ENCODE measurements around the gene ORC4. TPM values are rescaled to one million over a fixed set of nuclear protein-coding genes. Genes with fewer than 3 reads are reported as not detected.
"Not testable (repeated sequence)": the region's sequence is repeated elsewhere in the genome, so short reads cannot be mapped to it uniquely, and the experiment has no call there.

ORC4 gene
- total RNA-seq, 1 experiment from 2014 or later, result 72.9 TPM

- Mint-ChIP-seq H3K36me3 (ENCODE audit: insufficient read depth in 1 of 3, low read depth in 3 of 3) (peaks cover 25 to 37% (median 34%) of the 10 kb centered on the region in 3 experiments), H3K4me1 (peaks cover 28 to 29% of the 10 kb centered on the region in 2 experiments), H3K9me3 (peaks cover 14 to 15% of the 10 kb centered on the region in 2 experiments), H3K4me3 (no peak overlapping the region), H3K27ac (no peak overlapping the region), H3K27me3 (ENCODE audit: low read depth) (no peaks in the 10 kb centered on the region)
- Histone ChIP-seq H2BK120ac (ENCODE audit: low read depth, low read length, poor library complexity, severe bottlenecking) (no peak overlapping the region), H3T11ph (ENCODE audit: low read length) (no peak overlapping the region), H3K27ac (ENCODE audit: insufficient read length, low read depth, low read length) (no peak overlapping the region), H2AK5ac (ENCODE audit: insufficient read length, low read length) (no peak overlapping the region), H3K9ac (ENCODE audit: extremely low read depth, insufficient read length, low read length) (no peak overlapping the region), H3K27me3 (ENCODE audit: insufficient read depth, low read length) (no peaks in the 10 kb centered on the region), H4K20me1 (ENCODE audit: control insufficient read depth, insufficient read depth, insufficient read length) (no peaks in the 10 kb centered on the region), H4K8ac (replicated peaks; ENCODE audit: insufficient read length, low read depth, low read length) (no peak overlapping the region), H2BK5ac (ENCODE audit: insufficient read length, low read length) (no peak overlapping the region), H2AFZ (ENCODE audit: low read length) (no peak overlapping the region), H3K4ac (ENCODE audit: low read depth, low read length) (no peak overlapping the region), H3K23me2 (ENCODE audit: insufficient read length, low read depth, low read length, poor library complexity, severe bottlenecking) (no peaks in the 10 kb centered on the region), H3K23ac (ENCODE audit: insufficient read length, low read depth, low read length) (no peak overlapping the region), H4K5ac (ENCODE audit: insufficient read length, low read depth, low read length) (no peak overlapping the region), H4K91ac (ENCODE audit: insufficient read length, low read depth, low read length) (no peak overlapping the region), H3K79me1 (ENCODE audit: insufficient read depth, low read depth, low read length, poor library complexity, severe bottlenecking) (peaks cover 3% of the 10 kb centered on the region), H3K18ac (ENCODE audit: insufficient read length, low read depth, low read length) (no peak overlapping the region), H2BK15ac (ENCODE audit: low read depth, low read length) (no peak overlapping the region), H2BK12ac (ENCODE audit: insufficient read length, low read depth, low read length) (no peak overlapping the region), H2BK20ac (ENCODE audit: low read depth, low read length, poor library complexity, severe bottlenecking) (no peak overlapping the region), H3K9me3 (ENCODE audit: control insufficient read depth, low read depth, low read length) (no peaks in the 10 kb centered on the region), H3K14ac (ENCODE audit: insufficient read depth, low read length) (no peak overlapping the region), H3K56ac (ENCODE audit: insufficient read length, low read depth, low read length) (no peak overlapping the region), H3K4me1 (ENCODE audit: insufficient read depth, low read length) (peaks cover 2% of the 10 kb centered on the region; the same call in 1 of the 2 replicates), H3K79me2 (ENCODE audit: insufficient read depth, low read length) (peaks cover 25% of the 10 kb centered on the region; the same call in 1 of the 2 replicates), H3K4me2 (ENCODE audit: insufficient read depth, insufficient read length, low read length) (no peak overlapping the region)
- no peak for DNase-seq
- TF ChIP-seq CTCF (conservative IDR thresholded peaks at IDR 0.05), result no peak
These were observed 23.7 kb downstream of the ORC4 start for GRCh38 chr2:147996828-147997227.

GRCh38 chr2:147994965-147995364 is 25.6 kb downstream of the ORC4 start:
- not testable (repeated sequence) for H3K27me3 ChIP-seq (ENCODE audit: insufficient read depth, low read length); H4K20me1 ChIP-seq (ENCODE audit: control insufficient read depth, insufficient read depth, insufficient read length); H2AK5ac ChIP-seq (ENCODE audit: insufficient read length, low read length); H3K18ac ChIP-seq (ENCODE audit: insufficient read length, low read depth, low read length); H3K4ac ChIP-seq (ENCODE audit: low read depth, low read length); H3K27ac ChIP-seq (ENCODE audit: insufficient read length, low read depth, low read length); H3K4me3 Mint-ChIP-seq; H3K4me1 ChIP-seq (ENCODE audit: insufficient read depth, low read length); H3K9ac ChIP-seq (ENCODE audit: extremely low read depth, insufficient read length, low read length); H2AFZ ChIP-seq (ENCODE audit: low read length); H3K23me2 ChIP-seq (ENCODE audit: insufficient read length, low read depth, low read length, poor library complexity, severe bottlenecking); H2BK5ac ChIP-seq (ENCODE audit: insufficient read length, low read length); H4K8ac ChIP-seq (replicated peaks; ENCODE audit: insufficient read length, low read depth, low read length); H3K56ac ChIP-seq (ENCODE audit: insufficient read length, low read depth, low read length); H3K14ac ChIP-seq (ENCODE audit: insufficient read depth, low read length); DNase-seq; H3T11ph ChIP-seq (ENCODE audit: low read length); H2BK15ac ChIP-seq (ENCODE audit: low read depth, low read length); H3K27me3 Mint-ChIP-seq (ENCODE audit: low read depth); H2BK120ac ChIP-seq (ENCODE audit: low read depth, low read length, poor library complexity, severe bottlenecking); H3K79me1 ChIP-seq (ENCODE audit: insufficient read depth, low read depth, low read length, poor library complexity, severe bottlenecking); H4K5ac ChIP-seq (ENCODE audit: insufficient read length, low read depth, low read length); H4K91ac ChIP-seq (ENCODE audit: insufficient read length, low read depth, low read length); H3K9me3 ChIP-seq (ENCODE audit: control insufficient read depth, low read depth, low read length); H2BK20ac ChIP-seq (ENCODE audit: low read depth, low read length, poor library complexity, severe bottlenecking); H3K4me2 ChIP-seq (ENCODE audit: insufficient read depth, insufficient read length, low read length); H3K27ac Mint-ChIP-seq; H2BK12ac ChIP-seq (ENCODE audit: insufficient read length, low read depth, low read length); H3K23ac ChIP-seq (ENCODE audit: insufficient read length, low read depth, low read length)
- H3K9me3 Mint-ChIP-seq, result peaks cover 14 to 15% of the 10 kb centered on the region in 2 experiments
- peaks cover 21% of the 10 kb centered on the region; the same call in 1 of the 2 replicates for H3K79me2 ChIP-seq (ENCODE audit: insufficient read depth, low read length)
- H3K4me1 Mint-ChIP-seq, result peaks cover 16 to 17% of the 10 kb centered on the region in 2 experiments
- H3K36me3 Mint-ChIP-seq (ENCODE audit: insufficient read depth in 1 of 3, low read depth in 3 of 3), result peaks cover 25 to 34% (median 33%) of the 10 kb centered on the region in 3 experiments
- no CpG with 5 or more reads among the region's 7 CpGs for WGBS (ENCODE audit: extremely low coverage, insufficient read length, low lambda C conversion rate)
